ENCODE data around the gene FAM98A. TPM values are rescaled to one million over a fixed set of nuclear protein-coding genes. Genes with fewer than 3 reads are reported as not detected.

FAM98A gene
- total and polyA plus RNA-seq, 10 donors: 11.8 to 72.4 (median 37.0) TPM

DNA sequence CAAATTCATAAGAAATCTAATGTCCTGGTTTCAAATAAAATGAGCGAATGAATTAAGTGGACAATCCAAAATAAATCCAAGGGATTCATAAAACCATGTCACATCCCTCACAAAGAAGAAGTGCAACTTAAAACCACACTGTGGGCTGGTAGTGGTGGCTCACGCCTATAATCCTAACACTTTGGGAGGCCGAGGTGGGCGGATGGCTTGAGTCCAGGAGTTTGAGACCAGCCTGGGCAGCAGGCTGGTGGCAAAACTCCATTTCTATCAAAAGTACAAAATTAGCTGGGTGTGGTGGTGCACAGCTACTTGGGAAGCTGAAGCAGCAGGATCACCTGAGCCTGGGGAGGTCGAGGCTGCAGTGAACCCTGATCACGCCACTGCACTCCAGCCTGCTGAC, 25.4 kb downstream of the FAM98A start:
- peaks cover 0 to 10% (median 0%) of the 10 kb centered on the region in 6 donors for H3K4me1 ChIP-seq
- no peaks in the 10 kb centered on the region for H3K9me3 ChIP-seq
- no peaks in the 10 kb centered on the region for H3K36me3 ChIP-seq
- no peak overlapping the region for H3K4me3 ChIP-seq
- DNase-seq: no peak
- no peaks in the 10 kb centered on the region for H3K27me3 ChIP-seq (replicated peaks in 1 of 7)
- intact Hi-C loops (cut with DNase I; ENCODE audit: low total_unique reads): no loop called here
- WGBS, 5 donors: 87 to 95% (median 89%) methylated on average over 6 of the region's 6 CpGs
- TF ChIP-seq, protein P1, sequence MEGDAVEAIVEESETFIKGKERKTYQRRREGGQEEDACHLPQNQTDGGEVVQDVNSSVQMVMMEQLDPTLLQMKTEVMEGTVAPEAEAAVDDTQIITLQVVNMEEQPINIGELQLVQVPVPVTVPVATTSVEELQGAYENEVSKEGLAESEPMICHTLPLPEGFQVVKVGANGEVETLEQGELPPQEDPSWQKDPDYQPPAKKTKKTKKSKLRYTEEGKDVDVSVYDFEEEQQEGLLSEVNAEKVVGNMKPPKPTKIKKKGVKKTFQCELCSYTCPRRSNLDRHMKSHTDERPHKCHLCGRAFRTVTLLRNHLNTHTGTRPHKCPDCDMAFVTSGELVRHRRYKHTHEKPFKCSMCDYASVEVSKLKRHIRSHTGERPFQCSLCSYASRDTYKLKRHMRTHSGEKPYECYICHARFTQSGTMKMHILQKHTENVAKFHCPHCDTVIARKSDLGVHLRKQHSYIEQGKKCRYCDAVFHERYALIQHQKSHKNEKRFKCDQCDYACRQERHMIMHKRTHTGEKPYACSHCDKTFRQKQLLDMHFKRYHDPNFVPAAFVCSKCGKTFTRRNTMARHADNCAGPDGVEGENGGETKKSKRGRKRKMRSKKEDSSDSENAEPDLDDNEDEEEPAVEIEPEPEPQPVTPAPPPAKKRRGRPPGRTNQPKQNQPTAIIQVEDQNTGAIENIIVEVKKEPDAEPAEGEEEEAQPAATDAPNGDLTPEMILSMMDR (IDR thresholded peaks at IDR 0.05 in 8 of 11, conservative IDR thresholded peaks at IDR 0.05 in 3 of 11): no peak
- TF ChIP-seq POLR2AphosphoS5 (IDR thresholded peaks at IDR 0.05): no peak
- TF ChIP-seq POLR2A (IDR thresholded peaks at IDR 0.05): no peak
- H3K27ac ChIP-seq: no peak overlapping the region

DNA sequence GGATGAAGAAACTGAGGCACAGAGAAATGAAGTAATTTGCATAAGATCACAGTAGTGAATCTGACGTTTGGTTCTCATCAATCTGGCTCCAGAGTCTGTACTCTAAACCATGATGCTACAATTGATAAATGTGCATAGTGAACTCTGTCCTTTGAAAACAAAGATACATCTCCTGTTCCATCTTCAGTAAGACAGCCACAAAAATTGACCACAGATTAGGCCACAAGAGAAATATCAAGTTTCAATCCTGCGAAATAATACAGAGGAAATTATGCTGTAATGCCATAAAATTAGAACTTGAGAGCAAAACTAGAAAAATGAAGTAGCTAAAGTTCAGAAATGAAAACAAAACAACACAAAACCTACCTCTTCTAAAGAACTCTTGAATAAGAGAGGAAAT, 28.4 kb downstream of the FAM98A start:
- H3K27ac ChIP-seq: no peak overlapping the region
- no peak for DNase-seq
- intact Hi-C loops (cut with DNase I; ENCODE audit: low total_unique reads): no loop called here
- 65 to 81% (median 70%) methylated on average over 2 of the region's 2 CpGs for WGBS, 5 donors
- H3K4me1 ChIP-seq: no peaks in the 10 kb centered on the region
- H3K27me3 ChIP-seq (replicated peaks in 1 of 7): no peaks in the 10 kb centered on the region
- H3K36me3 ChIP-seq: no peaks in the 10 kb centered on the region
- no peaks in the 10 kb centered on the region for H3K9me3 ChIP-seq
- H3K4me3 ChIP-seq: no peak overlapping the region
- no peak for TF ChIP-seq POLR2AphosphoS5 (IDR thresholded peaks at IDR 0.05)
- TF ChIP-seq, protein P1 (IDR thresholded peaks at IDR 0.05 in 8 of 11, conservative IDR thresholded peaks at IDR 0.05 in 3 of 11): no peak
- TF ChIP-seq POLR2A (IDR thresholded peaks at IDR 0.05): no peak

- no peaks in the 10 kb centered on the region for H3K27me3 ChIP-seq (replicated peaks in 1 of 7)
- H3K36me3 ChIP-seq: peaks cover 0 to 84% (median 23%) of the 10 kb centered on the region in 6 donors
- intact Hi-C loops (cut with DNase I; ENCODE audit: low total_unique reads): no loop called here
- H3K4me1 ChIP-seq: no peaks in the 10 kb centered on the region
- no peak overlapping the region for H3K4me3 ChIP-seq
- no peaks in the 10 kb centered on the region for H3K9me3 ChIP-seq
- no peak for DNase-seq
- no peak for TF ChIP-seq POLR2A (IDR thresholded peaks at IDR 0.05)
- no peak for TF ChIP-seq POLR2AphosphoS5 (IDR thresholded peaks at IDR 0.05)
- no peak overlapping the region for H3K27ac ChIP-seq
Measured at GRCh38 chr2:33561872-33562271, 37.2 kb downstream of the FAM98A start.

- Histone ChIP-seq H3K27ac (no peak overlapping the region), H3K4me1 (peaks cover 0 to 10% (median 4%) of the 10 kb centered on the region in 6 donors), H3K36me3 (peaks cover 0 to 85% (median 23%) of the 10 kb centered on the region in 6 donors), H3K4me3 (no peak overlapping the region), H3K27me3 (replicated peaks in 1 of 7) (no peaks in the 10 kb centered on the region), H3K9me3 (no peaks in the 10 kb centered on the region)
- DNase-seq: no peak
- TF ChIP-seq POLR2A (IDR thresholded peaks at IDR 0.05) (no peak), POLR2AphosphoS5 (IDR thresholded peaks at IDR 0.05) (no peak)
- TF ChIP-seq, protein P1 (IDR thresholded peaks at IDR 0.05 in 8 of 11, conservative IDR thresholded peaks at IDR 0.05 in 3 of 11): no peak
- 50 to 79% (median 68%) methylated on average over 2 of the region's 2 CpGs for WGBS, 5 donors
- intact Hi-C loops (cut with DNase I; ENCODE audit: low total_unique reads): no loop called here
Measured at GRCh38 chr2:33560017-33560416, 39.1 kb downstream of the FAM98A start.

GRCh38 chr2:33559328-33559727, 39.8 kb downstream of the FAM98A start:
- WGBS, 5 donors: 93 to 98% (median 95%) methylated on average over 3 of the region's 3 CpGs
- Histone ChIP-seq H3K36me3 (peaks cover 0 to 80% (median 23%) of the 10 kb centered on the region in 6 donors), H3K27me3 (replicated peaks in 1 of 7) (no peaks in the 10 kb centered on the region), H3K4me1 (peaks cover 0 to 17% (median 11%) of the 10 kb centered on the region in 6 donors), H3K9me3 (no peaks in the 10 kb centered on the region), H3K27ac (no peak overlapping the region), H3K4me3 (no peak overlapping the region)
- intact Hi-C loops (cut with DNase I; ENCODE audit: low total_unique reads): loop anchor here (10.0 kb wide), 1 partner anchor 85 kb away; the partner anchor contains the start of gene RASGRP3
- no peak for DNase-seq
- TF ChIP-seq POLR2A (IDR thresholded peaks at IDR 0.05) (no peak), POLR2AphosphoS5 (IDR thresholded peaks at IDR 0.05) (no peak)
- TF ChIP-seq, protein P1 (IDR thresholded peaks at IDR 0.05 in 8 of 11, conservative IDR thresholded peaks at IDR 0.05 in 3 of 11): no peak
